Stimulated activated CD4-positive, alpha-beta T cell treated with anti-CD3 and anti-CD28 coated beads, Interleukin-2, amount 100 ng/mL, for 4 hours (primary cell): ENCODE data around the gene FNBP1.

ENCODE experiments used
- DNase-seq: peaks from one replicate; pipeline ENCODE4 v3.0.0-alpha.2; 2020; ENCODE audit warnings: low read depth

FNBP1 gene

GRCh38 chr9:129875181-129875611 is 167.8 kb downstream of the FNBP1 start:
- DNase-seq: no peak

GRCh38 chr9:129874261-129875101 is 168.5 kb downstream of the FNBP1 start:
- DNase-seq: no peak

GRCh38 chr9:129873563-129874190 is 169.3 kb downstream of the FNBP1 start:
- no peak for DNase-seq

GRCh38 chr9:129871046-129871445 is 171.9 kb downstream of the FNBP1 start:
- DNase-seq: no peak

- DNase-seq: no peak
Observed at GRCh38 chr9:129869585-129870501, 173.1 kb downstream of the FNBP1 start.

GRCh38 chr9:129868872-129869486 is 174.0 kb downstream of the FNBP1 start:
- peak; percentile 87 for DNase-seq

GRCh38 chr9:129868023-129868871 is 174.7 kb downstream of the FNBP1 start:
- no peak for DNase-seq

- DNase-seq: no peak
Observed at GRCh38 chr9:129867136-129868022, 175.6 kb downstream of the FNBP1 start.

- DNase-seq: no peak
Observed at GRCh38 chr9:129866394-129867135, 176.4 kb downstream of the FNBP1 start.

GRCh38 chr9:129865668-129866320 is 177.2 kb downstream of the FNBP1 start:
- DNase-seq: no peak

- no peak for DNase-seq
Observed at GRCh38 chr9:129864991-129865647, 177.9 kb downstream of the FNBP1 start.

- DNase-seq: no peak
Observed at GRCh38 chr9:129863059-129863690, 179.8 kb downstream of the FNBP1 start.

GRCh38 chr9:129861447-129861827 is 181.6 kb downstream of the FNBP1 start:
- DNase-seq: no peak

- DNase-seq: no peak
Observed at GRCh38 chr9:129860653-129861446, 182.1 kb downstream of the FNBP1 start.

GRCh38 chr9:129858167-129858962 is 184.6 kb downstream of the FNBP1 start:
- DNase-seq: no peak

GRCh38 chr9:129857207-129857606 is 185.8 kb downstream of the FNBP1 start:
- DNase-seq: no peak
